ENCODE measurements around the gene SVIL.
"Not testable (repeated sequence)": the region's sequence is repeated elsewhere in the genome, so short reads cannot be mapped to it uniquely, and the experiment has no call there.

GRCh38 chr10:29574212-29575097 lies 60.3 kb downstream of the SVIL start:
- TF ChIP-seq CTCF (conservative IDR thresholded peaks at IDR 0.05); ZFX (IDR thresholded peaks at IDR 0.05): not testable (repeated sequence)

Measured in C4-2B (cell line).